ENCODE results near the gene CYP4B1. TPM values are rescaled to one million over a fixed set of nuclear protein-coding genes. Genes with fewer than 3 reads are reported as not detected.
"Not testable (repeated sequence)": the region's sequence is repeated elsewhere in the genome, so short reads cannot be mapped to it uniquely, and the experiment has no call there.

CYP4B1 gene
- total and polyA plus RNA-seq, 4 donors = 0.18 to 0.59 (median 0.18) TPM; not detected in 1

DNA sequence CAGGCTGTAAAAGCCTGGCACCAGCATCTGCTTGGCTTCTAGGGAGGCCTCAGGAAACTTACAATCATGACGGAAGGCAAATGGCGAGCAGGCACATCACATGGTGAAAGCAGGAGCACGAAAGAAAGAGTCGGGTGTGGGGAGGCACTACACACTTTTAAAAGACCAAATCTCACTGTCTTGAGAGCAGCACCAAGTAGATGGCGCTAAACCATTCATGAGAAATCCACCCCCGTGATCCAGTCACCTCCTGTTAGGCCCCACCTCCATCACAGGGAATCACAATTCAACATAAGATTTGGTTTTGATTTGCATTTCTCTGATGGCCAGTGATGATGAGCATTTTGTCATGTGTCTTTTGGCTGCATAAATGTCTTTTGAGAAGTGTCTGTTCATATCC, 36.6 kb downstream of the CYP4B1 start:
- not testable (repeated sequence) for H3K9me3 ChIP-seq (ENCODE audit: control insufficient read depth in 4 of 4, low read length in 3 of 4); H3K4me1 ChIP-seq (ENCODE audit: control insufficient read depth in 4 of 4, insufficient read depth in 4 of 4, low read length in 3 of 4); H3K4me3 ChIP-seq (ENCODE audit: low read depth in 1 of 3, low read length in 3 of 3); H3K27ac ChIP-seq (ENCODE audit: low read depth in 1 of 2, low read length in 2 of 2); DNase-seq (ENCODE audit: low spot score); H3K36me3 ChIP-seq (ENCODE audit: control insufficient read depth in 4 of 4, insufficient read depth in 3 of 4, low read depth in 1 of 4, low read length in 3 of 4); H3K9ac ChIP-seq (ENCODE audit: low read depth in 1 of 2, low read length in 2 of 2); H3K27me3 ChIP-seq (ENCODE audit: control insufficient read depth in 4 of 4, insufficient read depth in 4 of 4, low read length in 3 of 4)
- 85% methylated on average over 6 of the region's 6 CpGs for WGBS

DNA sequence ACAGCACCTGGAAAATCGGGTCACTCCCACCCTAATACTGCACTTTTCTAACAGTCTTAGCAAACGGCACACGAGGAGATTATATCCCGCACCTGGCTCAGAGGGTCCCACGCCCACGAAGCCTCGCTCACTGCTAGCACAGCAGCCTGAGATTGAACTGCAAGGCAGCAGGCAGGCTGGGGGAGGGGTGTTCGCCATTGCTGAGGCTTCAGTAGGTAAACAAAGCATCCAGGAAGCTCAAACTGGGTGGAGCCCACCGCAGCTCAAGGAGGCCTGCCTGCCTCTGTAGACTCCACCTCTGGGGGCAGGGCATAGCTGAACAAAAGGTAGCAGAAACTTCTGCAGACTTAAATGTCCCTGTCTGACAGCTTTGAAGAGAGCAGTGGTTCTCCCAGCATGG, 47.5 kb downstream of the CYP4B1 start:
- H3K4me1 ChIP-seq (ENCODE audit: control insufficient read depth in 4 of 4, insufficient read depth in 4 of 4, low read length in 3 of 4); H3K36me3 ChIP-seq (ENCODE audit: control insufficient read depth in 4 of 4, insufficient read depth in 3 of 4, low read depth in 1 of 4, low read length in 3 of 4); H3K27ac ChIP-seq (ENCODE audit: low read depth in 1 of 2, low read length in 2 of 2); H3K9me3 ChIP-seq (ENCODE audit: control insufficient read depth in 4 of 4, low read length in 3 of 4); H3K4me3 ChIP-seq (ENCODE audit: low read depth in 1 of 3, low read length in 3 of 3); H3K27me3 ChIP-seq (ENCODE audit: control insufficient read depth in 4 of 4, insufficient read depth in 4 of 4, low read length in 3 of 4); H3K9ac ChIP-seq (ENCODE audit: low read depth in 1 of 2, low read length in 2 of 2); DNase-seq (ENCODE audit: low spot score): not testable (repeated sequence)
- WGBS = 80% methylated on average over 9 of the region's 9 CpGs

DNA sequence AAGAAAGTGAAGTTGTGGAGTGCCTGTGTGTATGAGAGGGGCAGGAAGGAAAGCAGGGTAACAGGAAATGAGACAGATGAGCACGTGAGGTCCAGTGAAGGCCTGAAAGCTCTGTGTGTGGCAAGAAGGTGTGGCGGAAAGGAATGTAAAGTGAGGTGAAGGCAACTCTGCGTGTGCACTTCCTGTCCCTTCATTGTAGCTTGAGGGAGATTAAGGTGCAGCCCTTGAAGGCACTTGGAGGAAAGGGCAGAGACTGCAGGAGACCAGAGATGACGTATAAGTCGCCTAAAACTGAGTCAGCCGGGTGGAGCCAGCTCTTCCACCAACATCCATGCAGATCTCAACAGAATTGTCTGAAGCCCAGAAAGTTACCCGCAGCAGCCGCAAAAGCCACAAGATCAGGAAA, 58.8 kb downstream of the CYP4B1 start:
- not testable (repeated sequence) for H3K4me1 ChIP-seq (ENCODE audit: control insufficient read depth in 4 of 4, insufficient read depth in 4 of 4, low read length in 3 of 4)
- 77% methylated on average over 8 of the region's 8 CpGs for WGBS

DNA sequence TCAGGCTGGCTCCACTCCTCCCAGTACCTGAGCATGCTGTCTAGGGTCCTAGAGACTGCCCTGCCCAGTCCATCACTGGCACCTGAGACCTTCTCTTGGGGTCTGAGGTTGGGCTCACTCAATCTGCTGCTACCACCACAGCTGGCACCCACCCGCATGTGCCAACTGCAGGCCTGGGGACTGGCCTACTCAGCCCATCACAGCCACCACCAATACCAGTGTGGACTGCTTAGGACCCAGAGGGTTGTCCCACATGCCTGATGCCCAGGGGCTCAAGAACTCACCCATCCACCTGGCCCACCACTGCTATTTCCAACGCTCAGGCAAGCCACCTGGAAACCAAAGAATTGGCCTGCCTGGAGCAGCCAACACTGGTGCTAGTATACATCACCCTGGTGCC, 63.5 kb downstream of the CYP4B1 start:
- TF ChIP-seq RXRA (IDR thresholded peaks at IDR 0.05) (no peak), NR2F2 (IDR thresholded peaks at IDR 0.05) (no peak), HNF4A (conservative IDR thresholded peaks at IDR 0.05) (no peak), YY1 (IDR thresholded peaks at IDR 0.05) (no peak), JUND (IDR thresholded peaks at IDR 0.05) (no peak), FOXA2 (IDR thresholded peaks at IDR 0.05) (no peak), TAF1 (conservative IDR thresholded peaks at IDR 0.05) (no peak), FOXA1 (IDR thresholded peaks at IDR 0.05) (no peak), HNF4G (IDR thresholded peaks at IDR 0.05) (no peak), EGR1 (IDR thresholded peaks at IDR 0.05; ENCODE audit: low read depth in 2 of 2) (no peak), GABPA (IDR thresholded peaks at IDR 0.05 in 1 of 2, conservative IDR thresholded peaks at IDR 0.05 in 1 of 2) (no peak), SP1 (IDR thresholded peaks at IDR 0.05) (no peak)
- TF ChIP-seq, protein P1, sequence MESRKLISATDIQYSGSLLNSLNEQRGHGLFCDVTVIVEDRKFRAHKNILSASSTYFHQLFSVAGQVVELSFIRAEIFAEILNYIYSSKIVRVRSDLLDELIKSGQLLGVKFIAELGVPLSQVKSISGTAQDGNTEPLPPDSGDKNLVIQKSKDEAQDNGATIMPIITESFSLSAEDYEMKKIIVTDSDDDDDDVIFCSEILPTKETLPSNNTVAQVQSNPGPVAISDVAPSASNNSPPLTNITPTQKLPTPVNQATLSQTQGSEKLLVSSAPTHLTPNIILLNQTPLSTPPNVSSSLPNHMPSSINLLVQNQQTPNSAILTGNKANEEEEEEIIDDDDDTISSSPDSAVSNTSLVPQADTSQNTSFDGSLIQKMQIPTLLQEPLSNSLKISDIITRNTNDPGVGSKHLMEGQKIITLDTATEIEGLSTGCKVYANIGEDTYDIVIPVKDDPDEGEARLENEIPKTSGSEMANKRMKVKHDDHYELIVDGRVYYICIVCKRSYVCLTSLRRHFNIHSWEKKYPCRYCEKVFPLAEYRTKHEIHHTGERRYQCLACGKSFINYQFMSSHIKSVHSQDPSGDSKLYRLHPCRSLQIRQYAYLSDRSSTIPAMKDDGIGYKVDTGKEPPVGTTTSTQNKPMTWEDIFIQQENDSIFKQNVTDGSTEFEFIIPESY (IDR thresholded peaks at IDR 0.05) = no peak
- TF ChIP-seq, protein P2, sequence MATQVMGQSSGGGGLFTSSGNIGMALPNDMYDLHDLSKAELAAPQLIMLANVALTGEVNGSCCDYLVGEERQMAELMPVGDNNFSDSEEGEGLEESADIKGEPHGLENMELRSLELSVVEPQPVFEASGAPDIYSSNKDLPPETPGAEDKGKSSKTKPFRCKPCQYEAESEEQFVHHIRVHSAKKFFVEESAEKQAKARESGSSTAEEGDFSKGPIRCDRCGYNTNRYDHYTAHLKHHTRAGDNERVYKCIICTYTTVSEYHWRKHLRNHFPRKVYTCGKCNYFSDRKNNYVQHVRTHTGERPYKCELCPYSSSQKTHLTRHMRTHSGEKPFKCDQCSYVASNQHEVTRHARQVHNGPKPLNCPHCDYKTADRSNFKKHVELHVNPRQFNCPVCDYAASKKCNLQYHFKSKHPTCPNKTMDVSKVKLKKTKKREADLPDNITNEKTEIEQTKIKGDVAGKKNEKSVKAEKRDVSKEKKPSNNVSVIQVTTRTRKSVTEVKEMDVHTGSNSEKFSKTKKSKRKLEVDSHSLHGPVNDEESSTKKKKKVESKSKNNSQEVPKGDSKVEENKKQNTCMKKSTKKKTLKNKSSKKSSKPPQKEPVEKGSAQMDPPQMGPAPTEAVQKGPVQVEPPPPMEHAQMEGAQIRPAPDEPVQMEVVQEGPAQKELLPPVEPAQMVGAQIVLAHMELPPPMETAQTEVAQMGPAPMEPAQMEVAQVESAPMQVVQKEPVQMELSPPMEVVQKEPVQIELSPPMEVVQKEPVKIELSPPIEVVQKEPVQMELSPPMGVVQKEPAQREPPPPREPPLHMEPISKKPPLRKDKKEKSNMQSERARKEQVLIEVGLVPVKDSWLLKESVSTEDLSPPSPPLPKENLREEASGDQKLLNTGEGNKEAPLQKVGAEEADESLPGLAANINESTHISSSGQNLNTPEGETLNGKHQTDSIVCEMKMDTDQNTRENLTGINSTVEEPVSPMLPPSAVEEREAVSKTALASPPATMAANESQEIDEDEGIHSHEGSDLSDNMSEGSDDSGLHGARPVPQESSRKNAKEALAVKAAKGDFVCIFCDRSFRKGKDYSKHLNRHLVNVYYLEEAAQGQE (IDR thresholded peaks at IDR 0.05) = no peak
- TF ChIP-seq, protein P3, sequence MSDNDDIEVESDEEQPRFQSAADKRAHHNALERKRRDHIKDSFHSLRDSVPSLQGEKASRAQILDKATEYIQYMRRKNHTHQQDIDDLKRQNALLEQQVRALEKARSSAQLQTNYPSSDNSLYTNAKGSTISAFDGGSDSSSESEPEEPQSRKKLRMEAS (IDR thresholded peaks at IDR 0.05) = no peak
- TF ChIP-seq, protein P4, sequence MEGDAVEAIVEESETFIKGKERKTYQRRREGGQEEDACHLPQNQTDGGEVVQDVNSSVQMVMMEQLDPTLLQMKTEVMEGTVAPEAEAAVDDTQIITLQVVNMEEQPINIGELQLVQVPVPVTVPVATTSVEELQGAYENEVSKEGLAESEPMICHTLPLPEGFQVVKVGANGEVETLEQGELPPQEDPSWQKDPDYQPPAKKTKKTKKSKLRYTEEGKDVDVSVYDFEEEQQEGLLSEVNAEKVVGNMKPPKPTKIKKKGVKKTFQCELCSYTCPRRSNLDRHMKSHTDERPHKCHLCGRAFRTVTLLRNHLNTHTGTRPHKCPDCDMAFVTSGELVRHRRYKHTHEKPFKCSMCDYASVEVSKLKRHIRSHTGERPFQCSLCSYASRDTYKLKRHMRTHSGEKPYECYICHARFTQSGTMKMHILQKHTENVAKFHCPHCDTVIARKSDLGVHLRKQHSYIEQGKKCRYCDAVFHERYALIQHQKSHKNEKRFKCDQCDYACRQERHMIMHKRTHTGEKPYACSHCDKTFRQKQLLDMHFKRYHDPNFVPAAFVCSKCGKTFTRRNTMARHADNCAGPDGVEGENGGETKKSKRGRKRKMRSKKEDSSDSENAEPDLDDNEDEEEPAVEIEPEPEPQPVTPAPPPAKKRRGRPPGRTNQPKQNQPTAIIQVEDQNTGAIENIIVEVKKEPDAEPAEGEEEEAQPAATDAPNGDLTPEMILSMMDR (IDR thresholded peaks at IDR 0.05; ENCODE audit: low read depth, low read length, missing input control) = no peak
- H3K9me3 ChIP-seq (ENCODE audit: control insufficient read depth in 4 of 4, low read length in 3 of 4) = no peaks in the 10 kb centered on the region
- no peak overlapping the region for H3K27ac ChIP-seq (ENCODE audit: low read depth in 1 of 2, low read length in 2 of 2)
- peaks cover 0 to 2% (median 0%) of the 10 kb centered on the region in 4 donors for H3K27me3 ChIP-seq (ENCODE audit: control insufficient read depth in 4 of 4, insufficient read depth in 4 of 4, low read length in 3 of 4)
- H3K4me3 ChIP-seq (ENCODE audit: low read depth in 1 of 3, low read length in 3 of 3) = no peak overlapping the region
- WGBS = 91% methylated on average over 2 of the region's 2 CpGs
- no peaks in the 10 kb centered on the region for H3K36me3 ChIP-seq (ENCODE audit: control insufficient read depth in 4 of 4, insufficient read depth in 3 of 4, low read depth in 1 of 4, low read length in 3 of 4)
- no peak for DNase-seq (ENCODE audit: low spot score)
- H3K4me1 ChIP-seq (ENCODE audit: control insufficient read depth in 4 of 4, insufficient read depth in 4 of 4, low read length in 3 of 4) = no peaks in the 10 kb centered on the region
- H3K9ac ChIP-seq (ENCODE audit: low read depth in 1 of 2, low read length in 2 of 2) = no peak overlapping the region

More for the DNA sequence above, 58.8 kb downstream of the CYP4B1 start:
- H3K27me3 ChIP-seq (ENCODE audit: control insufficient read depth in 4 of 4, insufficient read depth in 4 of 4, low read length in 3 of 4); H3K9me3 ChIP-seq (ENCODE audit: control insufficient read depth in 4 of 4, low read length in 3 of 4); H3K27ac ChIP-seq (ENCODE audit: low read depth in 1 of 2, low read length in 2 of 2); DNase-seq (ENCODE audit: low spot score); H3K36me3 ChIP-seq (ENCODE audit: control insufficient read depth in 4 of 4, insufficient read depth in 3 of 4, low read depth in 1 of 4, low read length in 3 of 4); H3K4me3 ChIP-seq (ENCODE audit: low read depth in 1 of 3, low read length in 3 of 3); H3K9ac ChIP-seq (ENCODE audit: low read depth in 1 of 2, low read length in 2 of 2): not testable (repeated sequence)

Measured in liver (tissue), 9 donors.